AG08395 (cell line): ENCODE results near the gene COPS3.

Source experiments
- DNase-seq: peaks from one replicate; pipeline ENCODE4 v3.0.0; 2012; ENCODE audit warnings: mixed read lengths, low spot score

The COPS3 gene

DNA sequence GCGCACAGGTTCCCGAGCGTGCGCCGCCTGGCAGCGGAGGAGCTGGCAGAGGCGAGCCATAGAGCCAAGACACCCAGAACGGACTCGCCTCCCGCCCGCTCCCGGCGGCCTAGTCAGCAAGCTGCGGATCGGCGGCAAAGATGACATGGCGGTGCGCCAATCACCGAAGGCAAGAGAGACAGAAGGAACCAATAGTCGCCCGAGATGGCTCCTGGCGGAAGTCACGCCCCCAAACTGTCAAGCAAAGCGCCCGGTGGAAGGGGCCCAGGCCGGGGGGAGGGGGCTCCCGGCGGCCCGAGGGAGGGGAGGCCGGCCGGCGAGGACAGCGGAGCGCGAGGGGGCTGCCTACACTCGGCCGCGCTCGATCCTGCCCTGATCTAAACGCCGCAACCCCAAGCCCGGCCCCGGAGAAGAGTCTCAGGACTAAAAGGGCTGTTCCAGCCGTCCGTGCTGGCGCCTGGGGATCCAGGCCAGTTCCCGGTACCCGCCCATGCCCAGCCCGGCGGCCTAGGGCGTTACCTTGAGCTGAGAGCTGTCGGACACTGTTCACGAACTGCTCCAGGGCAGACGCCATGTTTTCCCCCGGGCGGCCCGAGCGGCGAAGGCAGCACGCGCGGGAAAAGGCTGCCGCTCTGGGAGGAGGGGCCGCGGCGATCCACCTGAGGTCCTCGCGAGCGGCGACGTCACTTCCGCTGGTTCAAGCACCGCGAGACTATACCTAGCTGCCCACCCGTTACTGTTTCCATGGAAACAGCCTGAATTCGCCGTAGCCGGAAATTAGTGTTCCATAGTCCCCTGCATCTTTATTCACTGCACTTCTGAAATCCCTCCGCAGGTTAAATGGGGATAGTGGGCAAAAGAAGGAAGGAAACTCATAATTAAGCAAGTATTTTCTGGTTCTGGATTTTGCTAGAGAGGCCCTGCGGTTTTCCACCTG is at the start of gene COPS3:
Gene COPS3 (minus strand): TSS at position 634 of the 937 bp plus-strand sequence. CDS start 60 bp downstream, at position 574.
- peak; percentile 99 for DNase-seq

DNA sequence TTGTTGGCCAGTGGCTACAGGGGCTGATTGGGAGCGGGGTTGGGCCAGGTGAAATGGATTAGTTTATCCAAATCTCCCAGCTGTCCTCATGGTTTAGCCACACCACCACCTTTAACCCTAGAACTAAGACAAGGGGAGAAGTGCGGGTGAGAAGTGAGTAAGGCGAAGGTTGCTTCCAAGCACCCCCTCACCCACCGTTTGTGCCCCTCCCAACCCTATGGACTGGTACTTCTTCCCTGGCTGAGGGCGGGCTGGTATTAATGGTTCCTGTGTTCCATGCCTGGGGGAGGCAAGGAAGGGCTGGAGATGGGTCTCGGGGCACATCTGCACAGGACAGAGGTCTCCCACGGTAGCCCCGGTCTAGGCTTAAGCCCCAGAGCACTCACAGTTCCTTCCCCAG is 47.2 kb upstream of the COPS3 start:
- DNase-seq: no peak

DNA sequence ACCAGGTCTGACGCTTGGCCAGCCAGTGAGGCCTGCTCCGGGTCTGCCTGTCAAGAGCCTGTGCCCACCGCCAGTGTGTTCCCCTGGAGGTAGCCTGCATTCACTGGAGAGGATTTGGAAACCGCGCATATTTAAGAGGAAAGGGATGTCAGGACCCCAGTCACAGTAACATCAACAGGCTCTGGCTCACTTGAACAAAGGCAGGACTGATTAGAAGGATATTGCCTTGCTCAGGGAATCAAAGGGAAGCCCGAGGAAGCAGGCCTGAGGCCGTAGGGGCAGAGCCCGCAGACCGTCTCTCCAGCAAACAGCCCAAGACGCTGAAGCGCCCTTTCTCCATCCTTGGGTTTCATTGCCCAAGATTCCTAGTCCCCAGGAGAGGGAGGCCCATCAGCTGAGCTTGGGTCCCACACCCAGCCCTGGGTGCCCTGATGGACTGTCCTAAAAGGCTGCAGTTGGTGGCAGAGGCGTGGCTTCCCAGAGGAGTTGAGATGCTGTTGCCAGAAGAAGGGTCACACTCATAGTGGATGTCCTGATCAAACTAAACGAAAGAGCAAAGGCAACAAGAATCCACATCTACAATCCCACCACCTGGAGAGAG is 45.3 kb upstream of the COPS3 start:
- DNase-seq: no peak

DNA sequence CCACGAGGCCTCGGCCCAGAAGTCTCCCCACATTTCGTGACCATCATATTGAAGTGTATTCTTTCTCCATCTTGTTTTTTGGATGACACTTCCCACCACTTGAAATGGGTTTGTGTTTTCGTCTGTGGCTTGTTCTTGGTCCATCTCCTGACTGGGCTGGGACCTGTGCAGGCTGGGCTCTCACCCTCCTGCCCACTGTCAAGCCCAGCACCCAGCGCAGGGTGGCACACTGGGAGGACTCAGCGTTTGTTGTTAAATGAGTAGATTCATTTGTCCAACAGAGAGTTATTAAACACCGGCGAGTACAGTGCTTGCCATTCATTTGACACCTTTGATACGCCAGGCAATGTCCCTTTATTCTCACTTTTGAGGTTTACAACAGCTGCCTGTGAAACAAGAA is 44.8 kb upstream of the COPS3 start:
- DNase-seq: no peak

- DNase-seq: no peak
Observed at GRCh38 chr17:17325228-17325627, 44.2 kb upstream of the COPS3 start.

DNA sequence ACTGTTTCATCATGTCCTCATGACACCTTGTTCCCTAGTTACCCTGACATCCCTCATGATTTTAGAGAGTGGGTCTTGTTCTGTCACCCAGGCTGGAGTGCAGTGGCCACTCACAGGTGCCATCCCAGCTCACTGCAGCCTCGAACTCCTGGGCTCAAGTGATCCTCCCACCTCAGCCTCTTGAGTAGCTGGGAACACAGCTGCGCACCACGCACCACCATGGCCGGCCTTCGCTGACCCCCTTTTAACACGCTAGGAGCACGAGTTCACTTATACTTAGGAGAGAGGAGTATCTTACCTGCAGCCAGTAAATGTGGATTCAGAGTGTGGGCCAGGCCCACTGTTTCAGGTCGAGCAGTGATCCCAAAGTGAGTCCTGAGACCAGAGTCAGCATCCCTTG is 43.6 kb upstream of the COPS3 start:
- no peak for DNase-seq

DNA sequence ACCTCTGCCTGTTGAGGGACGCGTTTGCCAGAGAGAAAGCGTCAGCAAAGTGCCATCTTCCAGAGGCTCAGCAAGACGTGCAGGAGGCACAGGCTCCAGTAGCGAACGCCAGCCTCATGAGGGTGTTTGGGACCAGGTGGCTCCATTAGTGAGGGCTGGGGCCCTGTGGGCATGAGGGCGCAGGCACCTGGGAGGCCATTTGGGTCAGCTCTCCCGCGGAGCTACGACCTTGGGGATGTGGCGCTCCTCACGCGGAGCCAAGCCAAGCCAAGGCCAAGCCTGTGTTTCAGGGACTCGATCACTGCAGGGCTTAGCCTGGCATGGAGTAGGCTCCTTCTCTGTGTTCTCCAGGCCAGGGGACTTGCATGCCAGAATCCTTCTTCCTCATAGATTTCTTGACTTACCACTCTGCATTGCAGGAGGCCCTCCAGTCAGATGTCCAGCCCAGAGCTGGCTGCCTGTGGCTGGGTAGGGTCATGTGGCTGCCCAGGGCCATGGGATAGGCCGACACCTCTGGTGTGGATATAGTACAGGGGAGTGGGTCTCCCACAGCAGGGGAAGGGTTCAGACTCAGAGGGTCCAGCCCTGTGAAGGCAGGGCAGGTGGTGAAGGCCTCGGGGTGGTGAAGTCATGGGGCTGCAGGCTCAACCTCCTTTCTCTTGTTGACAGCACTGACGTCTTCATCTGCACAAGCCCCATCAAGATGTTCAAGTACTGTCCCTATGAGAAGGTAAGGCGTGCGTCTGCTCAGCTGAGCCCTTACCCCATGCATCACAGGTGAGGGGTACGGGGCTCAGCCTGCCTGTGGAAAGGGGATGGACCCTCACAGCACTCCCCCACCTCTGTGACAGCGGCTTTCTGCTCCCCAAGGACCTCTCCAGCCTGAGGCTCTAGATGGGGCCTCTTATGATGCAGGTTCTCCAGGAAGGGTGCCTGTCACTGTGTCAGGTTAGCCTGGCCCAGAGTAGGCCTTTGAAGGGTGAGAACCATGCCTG is 41.8 kb upstream of the COPS3 start:
- DNase-seq: no peak

- DNase-seq: peak; percentile 1
Observed at GRCh38 chr17:17321356-17322025, 40.4 kb upstream of the COPS3 start.

DNA sequence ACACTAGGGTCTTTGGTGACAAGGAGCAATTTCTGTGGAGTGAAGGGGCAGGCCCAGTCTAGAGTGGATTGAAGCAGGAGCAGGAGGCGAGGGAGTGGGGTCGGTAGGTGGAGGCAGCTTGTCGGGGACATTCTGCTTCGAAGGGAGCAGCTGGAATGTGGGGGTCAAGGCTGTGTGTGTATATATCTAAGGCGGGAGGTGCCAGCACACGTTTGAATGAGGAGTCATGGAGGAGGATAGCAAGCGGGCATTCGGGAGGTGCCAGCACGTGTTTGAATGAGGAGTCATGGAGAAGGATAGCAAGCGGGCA is 39.8 kb upstream of the COPS3 start:
- DNase-seq: no peak

DNA sequence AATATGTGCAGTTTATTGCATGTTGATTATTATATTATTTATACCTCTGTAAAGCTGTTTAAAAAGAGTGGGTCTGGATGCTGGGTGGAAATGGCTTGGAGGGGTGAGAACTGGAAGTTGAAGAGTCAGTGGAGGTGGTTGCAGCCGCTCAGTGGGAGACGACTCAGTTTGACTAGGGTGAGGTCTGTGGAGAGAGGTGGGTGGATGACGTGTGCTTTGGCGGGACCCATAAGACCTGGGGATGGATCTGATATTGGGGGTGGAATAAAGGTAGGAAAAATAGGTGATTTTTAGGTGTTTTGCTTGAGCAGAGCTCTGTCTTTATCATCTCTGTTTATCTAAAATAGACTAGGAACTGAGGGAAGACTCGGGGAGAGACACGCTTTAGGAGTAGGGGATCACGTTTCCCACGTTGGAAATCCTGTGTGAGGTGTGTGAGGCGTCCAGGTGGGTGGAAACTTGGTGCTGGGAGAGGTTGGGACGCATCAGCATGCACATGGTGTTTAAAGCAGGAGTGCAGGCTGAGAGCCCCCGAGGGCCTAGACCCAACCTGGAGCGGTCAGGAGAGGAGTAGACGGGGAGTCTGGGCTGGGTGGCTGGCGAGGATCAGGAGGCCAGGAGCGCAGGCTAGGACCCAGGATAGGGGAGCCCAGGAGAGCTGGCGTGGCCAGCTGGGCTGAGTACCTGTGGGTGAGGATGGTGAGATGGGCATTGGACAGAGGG is 39.3 kb upstream of the COPS3 start:
- DNase-seq: no peak

DNA sequence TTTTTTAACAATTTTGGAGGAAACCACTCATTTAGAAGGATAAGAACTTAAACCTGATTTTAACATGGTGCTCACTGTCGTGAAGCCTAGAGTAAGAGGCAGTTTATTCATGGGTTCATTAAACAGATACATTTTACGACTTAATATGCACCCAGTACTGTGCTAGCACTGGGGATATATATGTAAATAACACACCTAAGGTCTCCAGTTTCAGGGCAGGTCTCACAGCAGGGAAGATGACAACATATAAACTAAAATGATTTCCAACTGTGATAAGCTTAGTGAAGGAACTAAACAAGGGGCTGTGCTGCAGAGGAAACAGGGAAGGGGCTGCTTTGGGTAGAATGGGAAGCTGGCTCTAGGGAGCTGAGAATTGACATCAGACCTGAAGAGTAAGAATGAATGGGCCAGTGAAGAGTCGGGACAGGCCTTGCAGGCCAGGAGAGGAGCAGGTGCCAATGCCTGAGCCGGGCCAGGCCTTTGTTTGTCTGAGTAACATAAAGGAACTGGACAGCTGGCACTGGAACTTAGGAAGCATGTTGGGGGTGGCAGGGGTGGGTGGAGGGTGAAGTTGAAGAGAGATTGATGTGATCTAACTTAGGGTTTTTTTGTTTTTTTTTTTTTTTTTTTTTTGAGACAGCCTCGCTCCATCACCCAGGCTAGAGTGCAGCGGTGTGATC is 34.2 kb upstream of the COPS3 start:
- DNase-seq: no peak

DNA sequence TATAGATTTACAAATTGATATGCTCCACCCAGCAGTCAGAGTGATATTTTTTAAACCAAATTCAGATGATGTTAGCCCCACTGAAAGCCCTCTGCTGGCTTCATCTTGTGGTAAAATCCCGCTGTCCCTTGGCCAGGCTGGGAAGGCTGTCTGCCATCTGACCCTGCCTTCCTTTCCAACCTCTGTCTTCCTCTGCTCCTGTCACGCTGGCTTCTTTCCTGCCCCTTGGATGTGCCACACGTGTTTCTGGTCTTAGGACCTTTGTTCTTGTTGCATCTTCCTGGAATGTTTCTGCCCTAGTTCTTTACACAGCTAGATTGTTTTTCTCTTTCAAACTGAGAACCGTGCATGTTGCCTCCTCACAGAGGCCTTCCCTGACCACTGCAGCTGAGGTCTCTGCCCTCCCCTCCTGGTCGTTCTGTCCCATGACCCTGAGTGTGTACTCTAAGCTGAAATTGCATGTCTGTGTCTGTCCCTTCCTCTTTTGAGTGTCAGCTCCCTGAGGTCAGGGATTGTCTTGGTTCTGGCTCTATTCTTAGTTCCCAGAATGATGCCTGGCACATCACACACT is 33.5 kb upstream of the COPS3 start:
- DNase-seq: no peak

- DNase-seq: peak; percentile 35
Observed at GRCh38 chr17:17313350-17313991, 32.4 kb upstream of the COPS3 start.

DNA sequence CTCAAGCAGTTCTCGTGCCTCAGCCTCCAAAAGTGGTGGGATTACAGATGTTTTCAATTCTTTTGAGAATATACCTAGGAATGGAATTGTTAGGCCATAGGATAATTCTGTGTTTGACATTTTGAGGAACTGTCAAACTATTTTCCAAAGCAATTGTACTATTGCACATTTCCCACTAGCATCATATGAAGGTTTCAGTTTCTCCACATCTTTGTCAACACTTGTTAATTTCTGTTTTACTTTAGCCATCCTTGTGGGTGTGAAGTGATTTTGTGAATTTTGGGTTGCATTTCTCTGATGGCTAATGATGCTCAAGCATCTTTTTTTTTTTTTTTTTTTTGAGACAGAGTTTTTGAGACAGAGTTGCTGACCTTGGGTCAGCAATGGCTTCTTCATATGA is 28.3 kb upstream of the COPS3 start:
- DNase-seq: no peak

DNA sequence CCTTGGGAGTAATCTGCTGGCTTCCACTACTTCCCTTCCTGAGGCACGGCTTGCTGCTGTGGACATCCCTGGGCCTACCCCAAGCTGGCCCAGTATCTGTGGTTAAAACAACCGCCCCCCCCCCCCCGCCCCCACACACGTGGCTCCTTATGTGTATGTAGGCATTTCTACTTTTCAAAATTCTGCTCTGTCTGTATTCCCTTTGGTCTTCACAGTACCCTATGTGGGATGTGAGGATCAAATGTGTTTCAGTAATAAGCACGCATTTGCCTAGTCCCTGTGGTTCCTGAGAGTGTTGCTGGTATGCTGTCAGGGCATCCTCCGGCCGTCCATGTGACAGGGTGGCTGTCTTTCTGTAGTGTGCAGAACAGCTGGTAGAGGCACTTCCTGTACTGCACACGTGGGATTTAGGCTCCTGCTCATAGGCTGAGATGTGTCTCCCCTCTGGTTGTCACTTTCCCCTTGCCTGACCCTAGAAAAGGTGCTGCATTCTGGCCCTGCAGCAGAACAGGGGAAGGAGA is 24.3 kb upstream of the COPS3 start:
- DNase-seq: peak; percentile 38

DNA sequence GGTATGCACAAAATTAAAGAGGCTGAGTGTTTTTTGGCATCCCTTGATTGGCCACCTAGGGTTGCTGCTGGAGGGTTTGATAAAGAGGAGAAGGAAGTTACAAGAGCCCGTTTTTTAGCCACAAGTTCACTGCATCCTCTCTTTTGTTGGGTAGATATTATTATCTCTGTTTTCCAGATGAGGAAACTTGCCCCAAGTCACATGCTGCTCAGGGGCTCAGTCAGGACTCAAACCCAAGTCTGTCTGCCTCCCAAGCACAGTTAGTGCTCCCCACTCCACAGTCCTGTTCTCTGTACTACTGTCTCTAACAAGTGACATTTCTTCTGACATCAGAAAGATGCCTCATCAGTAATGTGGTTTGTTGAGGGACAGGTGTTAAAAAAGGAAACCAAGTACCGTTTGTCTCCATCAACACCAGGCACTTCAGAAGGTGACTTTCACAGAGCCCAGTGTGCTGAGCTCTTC is 23.5 kb upstream of the COPS3 start:
- no peak for DNase-seq

DNA sequence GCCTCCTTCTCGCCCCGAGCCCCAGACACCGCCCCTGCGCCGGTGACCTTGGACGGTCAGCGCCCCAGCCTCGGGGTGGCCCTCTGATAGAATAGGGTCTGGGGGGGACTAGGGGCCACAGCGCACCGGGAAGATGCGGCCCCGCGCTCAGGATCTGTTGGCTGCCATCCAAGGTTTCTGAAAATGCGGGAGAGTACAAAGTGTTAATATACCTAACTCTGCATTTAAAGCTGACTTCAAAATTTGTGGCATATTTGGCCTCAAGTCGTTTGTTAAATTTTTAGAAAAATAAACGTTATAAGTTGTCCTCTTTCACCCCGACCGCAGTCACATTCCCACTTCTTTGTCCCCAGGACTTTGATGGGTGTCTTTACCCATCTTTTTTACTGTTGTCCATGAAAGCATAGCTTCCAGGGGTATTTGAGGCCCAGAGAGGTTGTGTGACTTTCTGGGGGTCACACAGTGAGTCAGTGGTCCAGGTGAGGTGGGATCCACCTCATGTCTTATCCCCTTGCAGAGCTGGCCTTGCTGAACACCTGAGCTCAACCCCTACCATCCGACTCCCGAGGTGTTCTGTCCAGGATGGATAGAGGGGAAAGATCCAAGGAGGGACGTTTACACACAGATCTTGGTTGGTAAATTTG is 22.9 kb upstream of the COPS3 start:
- no peak for DNase-seq

DNA sequence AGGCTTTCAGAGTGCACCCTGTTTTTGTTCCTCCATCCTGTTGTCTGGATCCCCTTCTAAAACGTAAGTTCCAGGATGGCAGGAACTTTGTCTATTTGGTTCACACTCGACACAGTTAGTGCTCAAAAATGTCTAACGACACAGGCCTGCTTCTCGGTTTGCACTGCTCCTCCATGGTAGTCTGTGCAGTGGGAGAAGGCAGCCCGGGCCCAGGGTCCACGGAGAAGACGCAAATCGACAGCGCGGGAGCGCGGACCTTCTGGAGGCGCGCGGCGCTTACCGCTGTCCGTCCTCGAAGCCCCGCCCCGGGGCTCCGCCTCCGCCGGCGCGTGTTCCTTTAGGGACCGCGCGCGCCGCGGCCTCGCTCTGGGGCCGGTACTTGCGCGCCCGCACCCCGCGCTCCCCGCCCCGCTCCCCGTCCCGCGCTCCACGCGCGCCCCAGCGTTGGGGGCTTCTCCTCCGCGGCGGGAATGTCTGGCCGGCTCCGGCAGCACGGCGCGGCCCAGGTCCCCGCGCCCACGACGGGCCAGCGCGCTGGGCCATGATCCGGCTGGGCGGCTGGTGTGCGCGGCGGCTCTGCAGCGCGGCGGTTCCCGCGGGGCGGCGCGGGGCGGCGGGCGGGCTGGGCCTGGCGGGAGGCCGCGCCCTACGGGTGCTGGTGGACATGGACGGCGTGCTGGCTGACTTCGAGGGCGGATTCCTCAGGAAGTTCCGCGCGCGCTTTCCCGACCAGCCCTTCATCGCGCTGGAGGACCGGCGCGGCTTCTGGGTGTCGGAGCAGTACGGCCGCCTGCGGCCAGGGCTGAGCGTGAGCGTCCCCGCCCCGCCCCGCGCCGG is 22.2 kb upstream of the COPS3 start, which contains the start of gene NT5M:
Gene NT5M (plus strand): TSS at position 364 of the 837 bp plus-strand sequence. CDS start 178 bp downstream, at position 542.
- peak; percentile 83 for DNase-seq
